ENCODE data around the gene MAML2. TPM values are rescaled to one million over a fixed set of nuclear protein-coding genes. Genes with fewer than 3 reads are reported as not detected.

The MAML2 gene
- total RNA-seq, 2 experiments from 2014 or later: 19.2 to 19.3 TPM

DNA sequence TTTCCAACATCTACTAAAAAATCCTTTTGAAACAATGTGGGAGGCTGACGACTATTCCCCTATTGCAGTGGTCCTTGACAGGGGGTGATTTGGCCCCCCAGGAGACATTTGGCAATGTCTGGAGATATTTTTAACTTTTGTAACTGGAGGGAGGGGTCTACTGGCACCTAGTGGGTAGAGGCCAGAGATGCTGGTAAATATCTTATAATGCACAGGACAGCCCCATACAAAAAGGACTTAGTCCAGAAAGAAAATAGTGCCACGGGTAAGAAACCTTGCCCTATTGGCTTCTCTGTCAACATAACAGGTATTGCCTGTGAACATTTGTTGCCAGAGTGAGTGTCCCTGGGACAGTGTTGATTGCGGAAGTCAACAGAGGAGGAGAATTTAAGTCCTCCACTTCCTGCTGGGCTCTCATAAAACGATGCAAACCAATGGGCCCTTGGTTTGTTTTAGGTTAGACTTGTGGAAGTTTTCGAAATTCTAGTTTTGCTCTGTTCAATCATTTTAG lies 101.6 kb downstream of the MAML2 start:
- H3K27me3 Mint-ChIP-seq: no peaks in the 10 kb centered on the region
- H3K4me1 Mint-ChIP-seq: peaks cover 40% of the 10 kb centered on the region
- ChIA-PET CTCF (interaction anchor here (3.3 to 12.1 kb wide), 2 partner anchors 15 to 100 kb away, joined by 12 to 146 read pairs; partner anchors contain the start of gene MAML2), POLR2A (interaction anchor here (1.6 to 5.8 kb wide), 3 partner anchors 14 to 453 kb away, joined by 3 to 73 read pairs (median 21); partner anchors contain the start of gene MAML2)
- peaks cover 8% of the 10 kb centered on the region for H3K36me3 Mint-ChIP-seq (ENCODE audit: low read depth)
- H3K4me3 Mint-ChIP-seq: no peak overlapping the region
- H3K9me3 Mint-ChIP-seq: no peaks in the 10 kb centered on the region
- no peak for DNase-seq
- no peak overlapping the region for H3K27ac Mint-ChIP-seq

- POLR2A ChIA-PET: interaction anchor here (0.7 to 4.9 kb wide), 9 partner anchors 14 to 448 kb away, joined by 3 to 52 read pairs (median 4); partner anchors contain the start of genes CEP57, FAM76B and MAML2
- H3K9me3 Mint-ChIP-seq: no peaks in the 10 kb centered on the region
- H3K27me3 Mint-ChIP-seq: no peaks in the 10 kb centered on the region
- no peak for DNase-seq
- H3K36me3 Mint-ChIP-seq (ENCODE audit: low read depth): peaks cover 7% of the 10 kb centered on the region
- no peak overlapping the region for H3K4me3 Mint-ChIP-seq
- peaks cover 28% of the 10 kb centered on the region for H3K4me1 Mint-ChIP-seq
- no peak overlapping the region for H3K27ac Mint-ChIP-seq
- CTCF ChIA-PET: interaction anchor here (12.1 kb wide), 1 partner anchor 102 kb away, joined by 146 read pairs; the partner anchor contains the start of gene MAML2
Measured at GRCh38 chr11:96238563-96239135, 104.3 kb downstream of the MAML2 start.

GRCh38 chr11:96237766-96238266 lies 105.2 kb downstream of the MAML2 start:
- Mint-ChIP-seq H3K27me3 (no peaks in the 10 kb centered on the region), H3K4me1 (peaks cover 20% of the 10 kb centered on the region), H3K36me3 (ENCODE audit: low read depth) (peaks cover 9% of the 10 kb centered on the region), H3K27ac (no peak overlapping the region), H3K9me3 (no peaks in the 10 kb centered on the region), H3K4me3 (no peak overlapping the region)
- POLR2A ChIA-PET: interaction anchor here (0.7 to 4.9 kb wide), 13 partner anchors 9 to 448 kb away, joined by 3 to 52 read pairs (median 4); partner anchors contain the start of genes CCDC82, CEP57, FAM76B and JRKL
- CTCF ChIA-PET: interaction anchor here (12.1 kb wide), 1 partner anchor 103 kb away, joined by 146 read pairs; the partner anchor contains the start of gene MAML2
- no peak for DNase-seq

DNA sequence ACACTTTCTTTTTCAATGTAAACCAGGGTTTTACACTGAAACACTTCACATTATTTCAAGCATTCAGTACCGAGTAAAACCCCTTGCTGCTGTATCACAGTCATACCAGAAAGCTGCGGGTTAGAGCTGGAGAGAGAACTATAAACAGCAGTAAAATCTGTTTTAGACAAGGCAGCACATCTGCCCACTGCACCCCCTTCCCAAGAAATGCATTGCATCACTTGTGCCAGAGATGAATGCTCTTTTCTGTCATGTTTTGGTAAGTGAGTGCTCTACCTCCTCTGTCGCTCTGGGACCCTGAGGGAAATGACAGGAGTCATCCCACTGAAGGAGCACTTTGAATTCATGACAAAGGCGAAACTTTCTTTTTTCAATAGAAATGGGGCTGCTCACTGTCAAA lies 107.2 kb downstream of the MAML2 start:
- DNase-seq: peak; percentile 69
- Mint-ChIP-seq H3K27me3 (no peaks in the 10 kb centered on the region), H3K27ac (peak overlapping the region; percentile 58), H3K4me1 (peaks cover 13% of the 10 kb centered on the region), H3K36me3 (ENCODE audit: low read depth) (peaks cover 9% of the 10 kb centered on the region), H3K4me3 (peak overlapping the region; percentile 33), H3K9me3 (no peaks in the 10 kb centered on the region)
- POLR2A ChIA-PET: interaction anchor here (1.0 to 4.9 kb wide), 9 partner anchors 18 to 446 kb away, joined by 3 to 52 read pairs (median 5); partner anchors contain the start of genes FAM76B and MAML2
- CTCF ChIA-PET: interaction anchor here (0.6 to 12.1 kb wide), 2 partner anchors 51 to 105 kb away, joined by 3 to 146 read pairs; partner anchors contain the start of gene MAML2

- DNase-seq: no peak
- Mint-ChIP-seq H3K9me3 (no peaks in the 10 kb centered on the region), H3K4me1 (peaks cover 16% of the 10 kb centered on the region), H3K27me3 (no peaks in the 10 kb centered on the region), H3K27ac (peak overlapping the region; percentile 58), H3K36me3 (ENCODE audit: low read depth) (peaks cover 12% of the 10 kb centered on the region), H3K4me3 (peak overlapping the region; percentile 33)
- ChIA-PET POLR2A (interaction anchor here (0.7 to 4.9 kb wide), 8 partner anchors 8 to 446 kb away, joined by 3 to 52 read pairs (median 6); partner anchors contain the start of genes FAM76B and MAML2), CTCF (interaction anchor here (1.0 to 12.1 kb wide), 2 partner anchors 23 to 106 kb away, joined by 3 to 146 read pairs; partner anchors contain the start of gene MAML2)
Measured at GRCh38 chr11:96234866-96235441, 108.0 kb downstream of the MAML2 start.

- H3K36me3 Mint-ChIP-seq (ENCODE audit: low read depth): peaks cover 20% of the 10 kb centered on the region
- H3K27ac Mint-ChIP-seq: no peak overlapping the region
- no peaks in the 10 kb centered on the region for H3K27me3 Mint-ChIP-seq
- no peak for DNase-seq
- CTCF ChIA-PET: interaction anchor here (1.6 to 3.2 kb wide), 2 partner anchors 10 to 111 kb away, joined by 4 to 12 read pairs; partner anchors contain the start of gene MAML2
- no peak overlapping the region for H3K4me3 Mint-ChIP-seq
- H3K9me3 Mint-ChIP-seq: no peaks in the 10 kb centered on the region
- POLR2A ChIA-PET: no interaction called here
- H3K4me1 Mint-ChIP-seq: peaks cover 25% of the 10 kb centered on the region
Measured at GRCh38 chr11:96232132-96232531, 110.9 kb downstream of the MAML2 start.

DNA sequence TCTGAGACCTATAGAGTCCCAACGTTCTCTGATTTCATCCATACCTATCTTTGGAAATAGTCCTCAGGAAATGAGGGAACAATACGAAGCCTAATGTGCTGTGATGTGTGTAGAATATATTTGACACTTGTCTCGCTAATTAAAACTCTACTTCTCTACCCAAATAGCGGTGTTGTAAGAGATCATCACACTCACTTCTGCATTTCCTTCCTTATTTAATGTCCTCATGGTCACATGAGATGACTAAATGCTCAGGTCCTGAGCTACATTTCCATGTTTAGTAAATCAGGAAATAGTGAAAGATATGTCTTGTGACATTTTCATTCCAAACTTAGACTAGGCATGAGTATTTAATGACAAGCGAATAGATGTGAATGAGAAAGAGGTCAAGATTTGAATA lies 112.3 kb downstream of the MAML2 start:
- DNase-seq: no peak
- H3K9me3 Mint-ChIP-seq: no peaks in the 10 kb centered on the region
- H3K4me1 Mint-ChIP-seq: peaks cover 25% of the 10 kb centered on the region
- no peak overlapping the region for H3K4me3 Mint-ChIP-seq
- H3K27me3 Mint-ChIP-seq: no peaks in the 10 kb centered on the region
- CTCF ChIA-PET: interaction anchor here (3.2 kb wide), 1 partner anchor 112 kb away, joined by 12 read pairs; the partner anchor contains the start of gene MAML2
- POLR2A ChIA-PET: interaction anchor here (0.7 to 1.8 kb wide), 2 partner anchors 14 to 159 kb away, joined by 4 to 5 read pairs; partner anchors contain the start of genes CCDC82 and JRKL
- H3K36me3 Mint-ChIP-seq (ENCODE audit: low read depth): peaks cover 20% of the 10 kb centered on the region
- H3K27ac Mint-ChIP-seq: no peak overlapping the region

- Mint-ChIP-seq H3K27ac (no peak overlapping the region), H3K27me3 (no peaks in the 10 kb centered on the region), H3K36me3 (ENCODE audit: low read depth) (peaks cover 19% of the 10 kb centered on the region), H3K9me3 (no peaks in the 10 kb centered on the region), H3K4me1 (peaks cover 32% of the 10 kb centered on the region), H3K4me3 (no peak overlapping the region)
- CTCF ChIA-PET: interaction anchor here (3.2 kb wide), 1 partner anchor 113 kb away, joined by 12 read pairs; the partner anchor contains the start of gene MAML2
- DNase-seq: no peak
- POLR2A ChIA-PET: interaction anchor here (0.7 to 1.8 kb wide), 2 partner anchors 13 to 160 kb away, joined by 4 to 5 read pairs; partner anchors contain the start of genes CCDC82 and JRKL
Measured at GRCh38 chr11:96229354-96229977, 113.5 kb downstream of the MAML2 start.

GRCh38 chr11:96228910-96229309 lies 114.1 kb downstream of the MAML2 start:
- Mint-ChIP-seq H3K4me3 (no peak overlapping the region), H3K27ac (no peak overlapping the region), H3K9me3 (no peaks in the 10 kb centered on the region), H3K36me3 (ENCODE audit: low read depth) (peaks cover 20% of the 10 kb centered on the region), H3K27me3 (no peaks in the 10 kb centered on the region), H3K4me1 (peaks cover 33% of the 10 kb centered on the region)
- DNase-seq: no peak
- ChIA-PET POLR2A (interaction anchor here (1.0 kb wide), 1 partner anchor 8 kb away, joined by 3 read pairs; no protein-coding TSS in a partner anchor), CTCF (interaction anchor here (2.4 to 3.2 kb wide), 2 partner anchors 114 kb away, joined by 6 to 12 read pairs; partner anchors contain the start of gene MAML2)

DNA sequence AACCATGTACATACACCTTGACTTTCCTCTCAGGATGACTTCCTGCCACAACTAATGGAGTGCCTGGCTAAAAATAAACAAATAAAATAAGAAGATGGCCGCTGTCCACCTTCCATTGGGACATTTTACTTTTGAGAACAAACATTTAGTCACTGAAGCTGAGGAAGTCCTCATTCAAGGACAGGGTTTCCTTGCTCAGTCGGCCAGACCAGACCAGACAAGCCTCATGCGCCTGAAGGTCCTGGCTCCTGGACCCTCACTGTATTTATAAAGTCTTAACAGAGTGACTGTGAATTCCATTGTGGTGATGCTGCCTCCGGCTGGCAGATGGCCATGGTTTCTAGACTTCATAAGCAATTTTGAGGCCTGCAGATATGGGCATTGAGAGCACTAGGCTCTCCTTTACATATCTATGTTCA lies 114.5 kb downstream of the MAML2 start:
- no peaks in the 10 kb centered on the region for H3K9me3 Mint-ChIP-seq
- no peaks in the 10 kb centered on the region for H3K27me3 Mint-ChIP-seq
- POLR2A ChIA-PET: interaction anchor here (1.0 kb wide), 1 partner anchor 9 kb away, joined by 3 read pairs; no protein-coding TSS in a partner anchor
- H3K4me1 Mint-ChIP-seq: peaks cover 31% of the 10 kb centered on the region
- peaks cover 16% of the 10 kb centered on the region for H3K36me3 Mint-ChIP-seq (ENCODE audit: low read depth)
- H3K4me3 Mint-ChIP-seq: no peak overlapping the region
- CTCF ChIA-PET: interaction anchor here (2.4 kb wide), 1 partner anchor 115 kb away, joined by 6 read pairs; the partner anchor contains the start of gene MAML2
- DNase-seq: no peak
- H3K27ac Mint-ChIP-seq: no peak overlapping the region

DNA sequence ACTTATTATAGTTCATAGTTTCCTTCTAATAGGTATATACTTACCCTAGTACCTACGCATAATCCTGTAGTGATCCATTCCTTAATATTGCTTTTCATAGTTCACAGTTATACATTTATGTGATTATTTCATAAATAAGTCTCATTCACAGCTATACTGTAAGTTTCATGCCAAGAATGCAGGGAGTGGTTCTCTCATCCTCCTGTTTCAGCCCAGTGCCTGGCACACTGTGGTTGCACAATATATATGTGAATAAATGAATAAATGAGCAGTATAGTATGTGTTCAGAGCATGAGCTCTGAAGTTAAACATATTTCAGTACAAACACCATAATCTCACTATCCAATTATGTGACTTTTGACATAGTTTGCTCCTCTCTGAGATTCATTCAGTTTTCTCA lies 115.8 kb downstream of the MAML2 start:
- Mint-ChIP-seq H3K27me3 (no peaks in the 10 kb centered on the region), H3K27ac (no peak overlapping the region), H3K36me3 (ENCODE audit: low read depth) (peaks cover 15% of the 10 kb centered on the region), H3K4me3 (no peak overlapping the region), H3K4me1 (peaks cover 34% of the 10 kb centered on the region), H3K9me3 (no peaks in the 10 kb centered on the region)
- ChIA-PET POLR2A (interaction anchor here (1.4 kb wide), 1 partner anchor 12 kb away, joined by 4 read pairs; no protein-coding TSS in a partner anchor), CTCF (interaction anchor here (2.4 kb wide), 1 partner anchor 116 kb away, joined by 6 read pairs; the partner anchor contains the start of gene MAML2)
- DNase-seq: no peak

DNA sequence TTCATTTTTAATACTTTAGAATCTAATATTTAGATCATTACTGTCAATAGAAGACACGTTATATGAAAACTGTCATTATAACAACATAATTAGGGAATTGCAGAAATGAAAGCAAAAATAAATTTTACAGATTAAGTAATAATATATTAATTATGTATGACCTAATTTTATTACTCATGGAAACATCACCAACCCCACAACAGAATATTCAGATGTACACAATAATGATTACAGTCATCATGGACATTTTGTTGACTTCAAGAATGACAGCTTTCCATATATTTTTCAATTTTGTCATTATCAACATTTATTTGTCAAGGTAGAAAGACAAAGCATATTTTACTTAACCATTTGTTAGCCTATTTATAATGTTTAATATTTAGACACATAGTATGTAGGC lies 119.9 kb downstream of the MAML2 start:
- CTCF ChIA-PET: no interaction called here
- POLR2A ChIA-PET: no interaction called here
- Mint-ChIP-seq H3K4me3 (no peak overlapping the region), H3K36me3 (ENCODE audit: low read depth) (peaks cover 8% of the 10 kb centered on the region), H3K27ac (no peak overlapping the region), H3K9me3 (no peaks in the 10 kb centered on the region), H3K27me3 (no peaks in the 10 kb centered on the region), H3K4me1 (peaks cover 43% of the 10 kb centered on the region)
- no peak for DNase-seq

All from activated CD4-positive, alpha-beta memory T cell treated with anti-CD3 and anti-CD28 coated beads, Interleukin-2, amount 10 ng/mL, durations not matched to agents 7 days and 5 days (primary cell).